Limb (tissue), 2 donors: ENCODE results near the gene VANGL1.
"Not testable (repeated sequence)": the region's sequence is repeated elsewhere in the genome, so short reads cannot be mapped to it uniquely, and the experiment has no call there.

Experiments
- DNase-seq, 2 donors: peaks; one replicate each; pipeline ENCODE4 v3.0.0-alpha.2; 2016; ENCODE audit errors: extremely low spot score in 2 of 2

The VANGL1 gene

GRCh38 chr1:115641762-115642167, at the start of gene VANGL1:
Gene VANGL1, plus strand, starts transcription at chr1:115641970. Its CDS starts 9,444 bp downstream, at chr1:115651414.
- DNase-seq, result peak; percentile 72 to 82

GRCh38 chr1:115592264-115592663, 49.5 kb upstream of the VANGL1 start:
- no peak for DNase-seq

DNA sequence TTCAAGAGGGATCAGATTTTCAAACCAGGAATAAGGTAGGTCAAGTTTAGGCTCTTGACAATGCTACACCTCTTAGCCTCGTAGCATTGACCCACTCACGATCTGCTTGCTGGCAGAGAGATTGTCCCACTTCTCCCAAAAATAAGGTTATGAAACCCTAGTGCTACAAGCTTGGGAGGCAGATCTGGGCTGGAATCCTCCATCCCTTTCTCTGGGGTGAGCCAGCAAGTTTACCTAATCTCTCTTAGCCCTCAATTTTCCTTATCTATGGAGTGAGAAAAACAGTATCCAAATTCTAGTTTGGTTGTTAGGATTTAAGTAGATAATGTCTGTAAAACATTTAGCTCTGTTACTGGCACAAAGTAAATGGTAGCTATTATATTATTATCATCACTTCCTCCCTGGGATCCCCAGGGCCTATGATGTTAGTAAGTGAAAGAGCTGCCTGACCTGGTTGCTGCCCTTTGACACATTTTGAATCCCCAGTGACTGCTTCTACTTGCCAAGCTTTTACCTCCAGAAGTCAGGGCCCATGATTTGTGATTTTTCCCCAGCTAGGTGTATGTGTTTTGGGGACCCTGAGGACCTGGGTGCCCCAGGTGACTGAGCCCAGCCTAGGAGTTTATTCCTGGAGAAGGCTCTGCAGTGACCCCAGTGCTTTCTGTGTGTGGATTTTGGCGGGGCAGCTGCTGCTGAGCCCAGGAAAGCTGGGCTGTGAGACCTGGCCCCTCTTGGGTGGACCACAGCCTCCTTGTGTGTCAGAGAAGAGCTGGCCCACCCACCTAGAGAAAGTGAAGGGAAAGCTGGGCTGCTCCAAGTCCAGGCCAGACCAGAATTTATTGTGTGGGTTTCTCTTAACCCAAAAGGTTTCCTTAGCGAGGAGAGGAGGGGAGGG, 48.2 kb upstream of the VANGL1 start:
- no peak for DNase-seq

DNA sequence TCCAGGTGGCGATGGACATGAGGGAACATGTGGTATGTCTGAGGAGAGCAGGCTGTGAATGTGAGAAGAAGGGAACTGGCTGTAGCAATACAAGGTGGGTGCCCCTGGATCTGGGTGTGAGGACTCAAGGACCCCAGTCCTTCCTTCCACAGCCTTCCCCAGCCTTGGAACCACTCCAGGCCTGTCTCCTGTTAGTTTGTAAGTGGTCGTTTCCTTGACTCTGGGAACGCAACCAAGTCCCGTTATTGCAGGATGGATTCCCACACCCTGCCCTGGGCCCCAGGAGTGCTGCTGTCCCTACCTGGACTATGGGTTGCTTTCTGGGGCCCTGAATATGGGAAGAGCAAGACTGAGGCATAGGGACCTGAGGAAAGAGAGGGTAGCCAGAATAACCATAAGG, 47.2 kb upstream of the VANGL1 start:
- peak in 1 of 2 donors; percentile 39 for DNase-seq

GRCh38 chr1:115595279-115596079, 46.3 kb upstream of the VANGL1 start:
- DNase-seq, result peak; percentile 84 to 94

- no peak for DNase-seq
Measured at GRCh38 chr1:115596080-115596780, 45.5 kb upstream of the VANGL1 start.

- no peak for DNase-seq
Measured at GRCh38 chr1:115604508-115604907, 37.3 kb upstream of the VANGL1 start.

- no peak for DNase-seq
Measured at GRCh38 chr1:115606305-115606704, 35.5 kb upstream of the VANGL1 start.

DNA sequence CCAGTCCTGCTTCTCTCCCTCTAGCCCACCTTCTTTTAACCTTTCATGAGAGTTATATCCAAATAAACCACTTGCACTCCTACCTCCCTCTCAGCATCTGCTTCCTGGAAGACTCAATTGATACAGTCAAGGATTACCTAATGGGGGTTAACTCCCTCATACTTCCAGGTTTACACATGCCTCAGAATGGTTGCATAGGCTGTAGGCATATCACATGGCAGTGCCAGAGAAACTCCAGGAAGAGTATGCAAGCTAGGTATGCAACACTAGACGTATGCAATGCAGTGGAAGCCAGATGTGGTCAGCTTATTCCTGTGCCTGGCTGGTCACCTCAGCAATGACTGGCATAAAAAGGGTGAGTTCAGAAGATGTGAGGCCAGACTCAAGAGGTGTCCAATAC, 32.7 kb upstream of the VANGL1 start:
- no peak for DNase-seq

GRCh38 chr1:115613767-115614166, 28.0 kb upstream of the VANGL1 start:
- no peak for DNase-seq

- DNase-seq, result no peak
Measured at GRCh38 chr1:115620453-115620852, 21.3 kb upstream of the VANGL1 start.

DNA sequence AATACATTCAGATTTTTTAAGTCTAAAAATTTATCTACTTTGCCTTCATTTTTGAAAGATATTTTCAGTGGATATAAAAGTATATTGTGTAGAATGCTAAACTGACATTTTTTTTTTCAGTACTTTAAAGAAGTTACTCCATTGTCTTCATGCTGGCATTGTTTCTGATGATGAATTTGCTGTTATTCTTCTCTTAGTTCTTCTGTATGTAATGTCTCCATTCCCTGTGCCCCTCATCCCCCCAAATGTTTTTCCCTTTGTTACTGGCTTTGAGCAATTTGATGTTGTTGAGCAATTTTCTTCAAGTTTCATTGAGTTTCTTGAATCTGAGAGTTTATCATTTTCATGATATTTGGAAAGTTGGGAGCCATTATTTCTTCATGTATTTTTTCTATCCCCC, 20.8 kb upstream of the VANGL1 start:
- no peak for DNase-seq

GRCh38 chr1:115624859-115625258, 16.9 kb upstream of the VANGL1 start:
- DNase-seq, result no peak

- DNase-seq, result no peak
Measured at GRCh38 chr1:115630342-115630741, 11.4 kb upstream of the VANGL1 start.

DNA sequence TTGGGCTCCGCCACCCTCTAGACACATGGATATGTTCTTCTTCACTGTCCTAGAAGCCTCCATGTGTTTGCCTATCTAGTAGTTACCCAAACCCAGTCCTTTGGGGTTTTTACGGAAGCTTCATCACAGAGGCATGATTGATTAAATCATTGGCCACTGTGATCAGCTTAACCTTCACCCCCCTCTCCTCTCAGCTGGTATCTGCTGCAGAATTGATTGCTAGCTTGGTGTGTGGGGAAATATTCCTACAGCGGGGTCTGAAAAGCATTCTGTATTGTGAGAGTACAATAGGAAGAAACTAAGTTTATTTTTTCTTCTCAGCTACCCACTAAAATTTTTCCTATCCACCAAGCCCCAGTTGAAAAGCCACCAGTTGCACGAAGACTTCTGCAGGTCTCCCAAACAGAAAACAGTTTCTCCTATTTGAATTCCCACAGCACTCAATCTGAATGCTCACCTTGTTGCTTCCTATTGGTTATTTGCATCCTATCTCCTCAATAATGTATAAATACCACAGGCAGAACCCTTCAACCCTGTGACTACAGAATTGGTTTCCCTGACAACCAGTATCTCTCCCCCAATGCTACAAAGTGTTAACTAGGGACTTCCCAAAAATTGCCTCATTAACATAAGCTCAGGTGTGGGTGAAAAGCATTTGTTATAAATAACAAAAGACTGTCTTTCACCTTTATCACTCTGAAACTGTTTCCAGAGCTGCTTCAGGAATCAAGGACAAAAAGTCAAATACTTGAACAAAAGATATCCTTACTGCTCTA, 9.3 kb upstream of the VANGL1 start:
- no peak for DNase-seq

DNA sequence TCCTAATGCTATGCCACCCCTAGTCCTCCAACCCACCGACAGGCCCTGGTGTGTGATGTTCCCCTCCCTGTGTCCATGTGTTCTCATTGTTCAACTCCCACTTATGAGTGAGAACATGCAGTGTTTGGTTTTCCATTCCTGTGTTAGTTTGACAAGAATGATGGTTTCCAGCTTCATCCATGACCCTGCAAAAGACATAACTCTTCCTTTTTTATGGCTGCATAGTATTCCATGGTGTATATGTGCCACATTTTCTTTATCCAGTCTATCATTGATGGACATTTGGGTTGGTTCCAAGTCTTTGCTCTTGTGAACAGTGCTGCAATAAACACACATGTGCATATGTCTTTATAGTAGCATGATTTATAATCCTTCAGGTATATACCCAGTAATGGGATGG, 8.2 kb upstream of the VANGL1 start:
- not testable (repeated sequence) for DNase-seq

GRCh38 chr1:115637247-115637646, 4.5 kb upstream of the VANGL1 start:
- DNase-seq, result not testable (repeated sequence)

GRCh38 chr1:115640384-115640783, 1.4 kb upstream of the VANGL1 start:
- DNase-seq, result no peak

DNA sequence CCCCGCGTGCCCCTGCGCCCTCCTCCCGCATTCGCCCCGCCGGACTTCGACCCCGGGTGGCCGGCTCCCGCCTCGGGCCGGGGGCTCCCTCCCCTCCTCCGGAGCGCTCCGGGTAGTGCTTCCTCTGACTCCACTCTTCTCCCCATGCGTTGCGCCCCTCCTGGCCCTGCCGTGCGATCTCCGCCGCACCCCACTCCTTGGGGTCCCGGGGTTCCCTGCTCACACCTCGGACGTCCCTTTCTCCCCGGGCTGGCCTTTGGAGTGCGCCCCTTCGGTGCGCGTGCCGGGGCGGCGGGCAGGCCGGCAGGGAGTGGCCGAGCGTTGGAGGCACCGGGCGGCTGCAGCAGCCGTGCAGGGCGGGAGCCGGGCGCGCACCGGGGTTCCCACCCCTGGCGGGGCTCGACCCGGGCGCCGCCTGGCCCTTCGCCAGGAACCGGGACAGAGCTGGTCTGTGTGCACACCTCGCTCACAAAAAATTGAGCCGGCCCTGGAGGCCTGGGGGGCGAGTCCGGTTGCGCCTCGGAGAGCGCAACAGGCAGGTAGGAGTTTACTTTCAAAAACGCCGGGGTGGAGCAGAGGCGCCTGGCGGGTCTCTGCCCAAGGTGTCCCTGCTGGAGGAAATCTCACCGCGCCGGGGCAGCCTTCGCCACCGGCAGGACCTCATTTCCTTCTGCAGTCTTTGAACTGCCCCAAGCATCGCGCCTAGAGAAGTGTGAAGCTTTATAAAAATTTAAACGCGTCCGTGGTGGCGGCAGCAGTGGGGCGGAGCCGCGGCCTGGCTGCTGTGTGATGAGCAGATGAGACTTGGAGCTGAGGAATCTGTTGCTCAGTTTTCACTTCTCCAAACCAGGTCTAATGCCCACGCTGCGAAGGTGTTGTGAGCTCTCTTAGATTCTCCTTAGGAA, 650 bp downstream of the VANGL1 start:
- peak in 1 of 2 donors; percentile 69 for DNase-seq

- DNase-seq, result no peak
Measured at GRCh38 chr1:115643225-115643624, 1.5 kb downstream of the VANGL1 start.
